Measurements from ENCODE around the gene ADCYAP1R1.

GRCh38 chr7:31058688-31059087 lies 6.6 kb downstream of the ADCYAP1R1 start:
- no peak for TF ChIP-seq CTCF (IDR thresholded peaks at IDR 0.05; ENCODE audit: low read depth, low read length)
- no peak for TF ChIP-seq EZH2phosphoT487 (IDR thresholded peaks at IDR 0.05; ENCODE audit: low read depth)

All from OCI-LY3 (cell line).